WTC11 (cell line): Measurements from ENCODE around the gene LAMTOR4. TPM values are rescaled to one million over a fixed set of nuclear protein-coding genes. Genes with fewer than 3 reads are reported as not detected.

ENCODE experiments used
- ATF2 ChIP-seq: sonication (generic); formaldehyde crosslinking; IDR thresholded peaks from 2 replicates; pipeline ENCODE4 v1.8.1; 2022; ENCODE audit warnings: low read depth, missing genetic modification reagents, borderline replicate concordance
- ATF6 ChIP-seq: sonication (generic); formaldehyde crosslinking; IDR thresholded peaks from 2 replicates; pipeline ENCODE4 v1.8.1; 2023; ENCODE audit warnings: mild to moderate bottlenecking, missing genetic modification reagents
- CBFB ChIP-seq: sonication (generic); formaldehyde crosslinking; IDR thresholded peaks from 2 replicates; pipeline ENCODE4 v1.8.1; 2022; ENCODE audit warnings: mild to moderate bottlenecking, low read depth, missing genetic modification reagents
- CREM ChIP-seq: sonication (generic); formaldehyde crosslinking; IDR thresholded peaks from 2 replicates; pipeline ENCODE4 v1.8.1; 2022; ENCODE audit warnings: mild to moderate bottlenecking, missing genetic modification reagents, moderate library complexity
- CTCF ChIP-seq: fragments of 200-600 bp; IDR thresholded peaks from 2 replicates; pipeline ENCODE4 v1.8.0; 2022; ENCODE audit warnings: antibody characterized with exemption
- E2F5 ChIP-seq: sonication (generic); formaldehyde crosslinking; IDR thresholded peaks from 2 replicates; pipeline ENCODE4 v1.8.1; 2022; ENCODE audit warnings: mild to moderate bottlenecking, moderate library complexity, missing genetic modification reagents
- ESRRA ChIP-seq: sonication (generic); formaldehyde crosslinking; IDR thresholded peaks from 2 replicates; pipeline ENCODE4 v1.8.1; 2022; ENCODE audit warnings: mild to moderate bottlenecking, missing genetic modification reagents, borderline replicate concordance
- GTF2I ChIP-seq: fragments of 250-450 bp; sonication (Bioruptor Pico); conservative IDR thresholded peaks from 2 replicates; pipeline ENCODE4 v1.4.0; 2021; ENCODE audit warnings: mild to moderate bottlenecking
- JUN ChIP-seq: sonication (generic); formaldehyde crosslinking; IDR thresholded peaks from 2 replicates; pipeline ENCODE4 v1.8.0; 2023; ENCODE audit warnings: mild to moderate bottlenecking, missing genetic modification reagents
- MAX ChIP-seq: sonication (generic); formaldehyde crosslinking; IDR thresholded peaks from 2 replicates; pipeline ENCODE4 v1.8.0; 2022; ENCODE audit warnings: mild to moderate bottlenecking, missing genetic modification reagents
- NFE2L1 ChIP-seq: sonication (generic); formaldehyde crosslinking; IDR thresholded peaks from 2 replicates; pipeline ENCODE4 v1.8.1; 2023; ENCODE audit warnings: missing genetic modification reagents
- NR1H2 ChIP-seq: sonication (generic); formaldehyde crosslinking; IDR thresholded peaks from 2 replicates; pipeline ENCODE4 v1.9.0; 2021; ENCODE audit warnings: mild to moderate bottlenecking, moderate library complexity, missing genetic modification reagents
- SMAD4 ChIP-seq: sonication (generic); formaldehyde crosslinking; IDR thresholded peaks from 2 replicates; pipeline ENCODE4 v1.8.0; 2022; ENCODE audit warnings: mild to moderate bottlenecking, missing genetic modification reagents
- SP1 ChIP-seq: sonication (generic); formaldehyde crosslinking; conservative IDR thresholded peaks from 2 replicates; pipeline ENCODE4 v1.8.1; 2022; ENCODE audit warnings: missing genetic modification reagents
- USF1 ChIP-seq: sonication (generic); formaldehyde crosslinking; IDR thresholded peaks from 2 replicates; pipeline ENCODE4 v1.8.0; 2022; ENCODE audit warnings: mild to moderate bottlenecking, missing genetic modification reagents
- USF2 ChIP-seq: sonication (generic); formaldehyde crosslinking; IDR thresholded peaks from 2 replicates; pipeline ENCODE4 v1.8.1; 2023; ENCODE audit warnings: mild to moderate bottlenecking, missing genetic modification reagents, moderate library complexity
- ZNF232 ChIP-seq: sonication (generic); formaldehyde crosslinking; IDR thresholded peaks from 2 replicates; pipeline ENCODE4 v1.8.0; 2022; ENCODE audit warnings: mild to moderate bottlenecking, missing genetic modification reagents
- ZNF512 ChIP-seq: sonication (generic); formaldehyde crosslinking; IDR thresholded peaks from 2 replicates; pipeline ENCODE4 v1.8.1; 2022; ENCODE audit warnings: missing genetic modification reagents, borderline replicate concordance
- ZNF532 ChIP-seq: fragments of 250-450 bp; sonication (Bioruptor Pico); IDR thresholded peaks from 2 replicates; pipeline ENCODE4 v1.9.0; 2021; ENCODE audit warnings: mild to moderate bottlenecking, borderline replicate concordance
- ZSCAN18 ChIP-seq: fragments of 250-450 bp; sonication (Bioruptor Pico); IDR thresholded peaks from 2 replicates; pipeline ENCODE4 v2.1.2; 2022; ENCODE audit warnings: mild to moderate bottlenecking, moderate library complexity
- total RNA-seq: library from RNA; stranded (reverse); gene quantifications from 3 replicates; pipeline ENCODE4 v1.2.3, GENCODE V29; 2021

The LAMTOR4 gene
- total RNA-seq, 1 experiment from 2014 or later = 199 TPM

- TF ChIP-seq ZNF512 (CRISPR knock-in tag) (no peak), CTCF (no peak), SMAD4 (CRISPR knock-in tag) (no peak), GTF2I (CRISPR knock-in tag) (no peak), NR1H2 (CRISPR knock-in tag) (no peak), ATF2 (CRISPR knock-in tag) (0 out of 2 replicates have a peak, but pooled peaks have one; percentile 3), CBFB (CRISPR knock-in tag) (no peak), MAX (CRISPR knock-in tag) (peak; percentile 91), ESRRA (CRISPR knock-in tag) (no peak), ZSCAN18 (CRISPR knock-in tag) (no peak), CREM (CRISPR knock-in tag) (0 out of 2 replicates have a peak, but pooled peaks have one; percentile 51), USF2 (CRISPR knock-in tag) (peak; percentile 99), E2F5 (peak; percentile 99), ZNF532 (CRISPR knock-in tag) (no peak), NFE2L1 (CRISPR knock-in tag) (peak; percentile 91), ATF6 (CRISPR knock-in tag) (no peak), SP1 (CRISPR knock-in tag) (peak; percentile 43), JUN (peak; percentile 82; the same call in 1 of the 2 replicates), USF1 (peak; percentile 99), ZNF232 (peak; percentile 80; the same call in 1 of the 2 replicates)
Measured at GRCh38 chr7:100101016-100101862, 47.5 kb upstream of the LAMTOR4 start, which contains the start of the genes AP4M1 and MCM7 (continued).
